ENCODE data around the gene ASAP3.

Gene ASAP3

DNA sequence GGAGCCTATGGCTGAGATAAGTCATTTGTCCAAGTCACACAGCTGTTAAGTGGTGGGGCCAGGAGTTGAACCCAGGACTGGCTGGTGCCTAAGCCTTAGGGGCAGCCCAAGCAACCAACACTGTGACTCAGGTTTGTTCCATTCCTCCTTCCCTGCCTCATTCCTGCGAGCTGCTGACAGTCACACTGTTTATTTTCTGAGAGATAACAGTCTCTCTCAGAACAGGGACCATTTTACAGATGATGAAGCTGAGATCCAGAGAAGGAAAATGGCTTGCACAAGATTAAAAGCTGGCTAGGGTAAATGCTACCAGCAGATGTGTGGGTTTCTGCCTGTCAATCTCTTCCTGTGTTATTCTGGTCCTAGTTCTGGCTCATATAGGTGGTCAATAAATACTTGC is 35.1 kb downstream of the ASAP3 start:
- peak; percentile 9 for DNase-seq (ENCODE audit: low read depth)

- DNase-seq (ENCODE audit: low read depth), result no peak
These were observed 37.2 kb downstream of the ASAP3 start for GRCh38 chr1:23446661-23447310.

- DNase-seq (ENCODE audit: low read depth), result no peak
These were observed 39.2 kb downstream of the ASAP3 start for GRCh38 chr1:23444596-23445390.

- peak; percentile 72 for DNase-seq (ENCODE audit: low read depth)
These were observed 39.9 kb downstream of the ASAP3 start for GRCh38 chr1:23444104-23444533.

GRCh38 chr1:23442751-23443150 is 41.2 kb downstream of the ASAP3 start:
- no peak for DNase-seq (ENCODE audit: low read depth)

DNA sequence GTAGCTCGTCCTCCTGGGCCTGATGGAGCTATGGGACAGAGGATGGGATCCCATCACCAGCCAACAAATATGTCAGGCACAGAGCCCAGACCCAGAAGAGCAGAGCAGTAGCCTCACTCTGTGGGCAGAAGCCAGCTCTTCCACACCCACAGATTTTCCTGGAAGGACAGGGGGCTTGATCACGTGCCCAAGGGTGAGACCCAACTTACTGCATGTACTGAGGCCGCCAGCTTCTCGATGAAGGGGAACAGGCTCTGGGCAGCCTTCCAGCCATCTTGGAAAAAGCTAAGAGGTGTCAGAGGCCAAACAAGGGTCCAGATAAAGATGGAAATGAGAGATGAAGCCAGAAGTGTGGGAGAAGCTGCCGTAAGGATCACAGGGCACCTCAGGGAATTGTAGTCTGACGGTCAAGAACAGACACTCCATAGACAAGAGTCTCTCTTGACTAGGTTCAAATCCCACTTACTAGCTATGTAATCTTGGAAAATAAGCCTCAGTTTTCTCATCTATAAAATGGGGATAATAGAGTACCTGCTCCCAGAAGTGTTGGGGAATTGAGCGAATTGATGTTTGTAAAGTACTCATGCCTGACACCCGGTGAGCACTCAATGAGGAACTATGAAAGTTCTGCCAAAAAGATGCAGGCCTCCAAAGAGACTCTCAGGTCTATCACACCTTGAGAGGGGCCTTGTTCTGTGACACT is 42.4 kb downstream of the ASAP3 start:
- DNase-seq (ENCODE audit: low read depth), result no peak

- no peak for DNase-seq (ENCODE audit: low read depth)
These were observed 45.4 kb downstream of the ASAP3 start for GRCh38 chr1:23438545-23438944.

- DNase-seq (ENCODE audit: low read depth), result no peak
These were observed 46.7 kb downstream of the ASAP3 start for GRCh38 chr1:23437355-23437664.

DNA sequence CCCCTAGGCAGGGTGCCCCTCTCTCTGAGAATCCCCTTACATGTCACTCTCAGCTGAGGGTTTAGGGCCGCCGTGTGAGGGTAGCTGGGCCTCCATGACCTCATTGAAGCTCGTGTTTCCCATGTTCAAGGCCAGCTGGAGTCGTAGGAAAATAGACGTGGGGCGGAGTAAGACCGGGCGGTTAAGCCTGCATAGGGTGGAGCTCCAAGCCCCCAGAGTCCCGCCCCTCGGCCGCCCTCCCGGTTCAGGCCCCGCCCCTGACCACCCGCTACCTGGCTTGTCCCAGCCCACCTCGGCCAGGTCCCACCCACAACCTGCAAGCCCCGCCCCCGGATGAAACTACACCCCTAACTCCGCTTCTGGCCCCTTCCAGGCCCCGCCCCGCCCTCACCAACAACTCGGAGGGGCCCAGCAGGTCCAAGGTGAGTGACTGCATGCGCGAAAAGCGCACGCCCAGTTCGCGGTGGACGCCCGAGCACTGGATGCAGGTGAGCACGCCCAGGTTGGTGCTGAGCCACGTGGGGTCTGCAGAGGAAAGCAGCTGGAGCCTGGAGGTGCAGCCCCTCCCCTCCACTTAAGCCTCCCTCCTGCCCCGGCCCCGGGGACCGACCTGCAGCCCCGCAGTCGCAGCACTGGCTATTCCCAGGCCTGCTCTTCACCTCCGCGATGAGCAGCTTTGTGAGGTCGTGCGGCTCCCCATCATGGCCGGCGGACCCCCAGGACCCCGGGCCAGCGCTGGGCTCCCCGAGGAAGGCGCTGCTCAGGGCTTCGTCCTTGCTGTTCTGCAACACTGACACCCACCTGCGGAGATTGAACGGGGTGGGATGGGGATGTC is 47.2 kb downstream of the ASAP3 start:
- DNase-seq (ENCODE audit: low read depth), result no peak

- DNase-seq (ENCODE audit: low read depth), result no peak
These were observed 49.7 kb downstream of the ASAP3 start for GRCh38 chr1:23434260-23434775.

- no peak for DNase-seq (ENCODE audit: low read depth)
These were observed 50.9 kb downstream of the ASAP3 start for GRCh38 chr1:23433122-23433521.

GRCh38 chr1:23431431-23431830 is 52.5 kb downstream of the ASAP3 start:
- no peak for DNase-seq (ENCODE audit: low read depth)

DNA sequence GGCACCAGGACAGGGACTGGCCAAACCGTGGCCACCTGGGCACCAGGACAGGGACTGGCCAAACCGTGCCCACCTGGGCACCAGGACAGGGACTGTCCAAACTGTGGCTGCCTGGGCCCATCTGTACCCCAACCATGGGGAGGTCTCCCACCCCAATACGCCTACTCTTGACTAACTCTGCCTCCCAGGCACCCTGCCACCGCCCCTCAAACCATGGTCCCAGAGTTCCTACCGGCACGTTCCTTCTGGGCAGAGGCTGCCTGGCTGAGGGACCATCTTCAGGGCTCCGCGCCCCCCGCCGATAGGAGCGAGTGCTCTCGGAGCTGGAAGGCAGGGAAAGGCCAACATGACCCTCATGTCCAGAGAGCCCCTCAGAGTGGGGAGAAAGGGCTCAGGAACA is 53.2 kb downstream of the ASAP3 start:
- DNase-seq (ENCODE audit: low read depth), result no peak

- peak; percentile 37 for DNase-seq (ENCODE audit: low read depth)
These were observed 55.7 kb downstream of the ASAP3 start for GRCh38 chr1:23428136-23428905.

DNA sequence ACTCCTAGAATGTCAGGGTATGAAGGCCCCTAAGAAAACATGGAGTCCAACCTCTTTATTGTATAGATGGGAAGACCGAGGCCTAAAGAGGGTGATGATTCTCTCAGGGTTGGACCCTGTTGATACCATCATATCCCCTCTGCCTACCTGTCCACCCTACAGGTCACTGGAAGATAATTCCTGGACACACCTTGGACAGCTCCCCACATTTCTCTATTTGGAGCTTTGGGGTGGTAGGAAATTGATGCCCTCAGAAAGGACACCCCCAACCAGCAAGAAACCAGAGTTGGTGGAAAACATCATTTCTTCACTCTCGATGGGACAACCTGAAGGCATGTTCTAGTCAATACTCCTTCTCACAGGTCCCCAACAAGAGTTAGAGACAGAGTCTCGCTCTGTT is 56.4 kb downstream of the ASAP3 start:
- no peak for DNase-seq (ENCODE audit: low read depth)

DNA sequence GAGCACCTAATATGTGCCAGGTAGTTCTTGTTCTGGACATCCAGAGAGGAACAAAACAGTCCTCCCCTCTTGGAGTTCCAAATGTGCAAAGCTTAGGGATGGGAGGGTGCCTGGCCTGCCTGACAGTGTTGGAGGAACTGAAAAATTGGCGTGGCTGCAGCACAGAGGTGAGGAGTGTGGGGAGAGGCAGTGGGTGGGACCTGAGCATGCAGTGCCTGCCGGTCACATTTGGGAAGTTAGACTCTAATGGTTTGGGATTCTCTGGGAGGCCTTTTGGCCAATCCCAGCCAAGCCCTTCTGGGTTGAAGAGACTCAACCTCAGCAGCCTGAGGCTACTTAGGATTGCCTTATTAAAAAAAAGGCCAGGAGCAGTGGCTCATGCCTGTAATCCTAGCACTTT is 57.2 kb downstream of the ASAP3 start:
- DNase-seq (ENCODE audit: low read depth), result no peak

DNA sequence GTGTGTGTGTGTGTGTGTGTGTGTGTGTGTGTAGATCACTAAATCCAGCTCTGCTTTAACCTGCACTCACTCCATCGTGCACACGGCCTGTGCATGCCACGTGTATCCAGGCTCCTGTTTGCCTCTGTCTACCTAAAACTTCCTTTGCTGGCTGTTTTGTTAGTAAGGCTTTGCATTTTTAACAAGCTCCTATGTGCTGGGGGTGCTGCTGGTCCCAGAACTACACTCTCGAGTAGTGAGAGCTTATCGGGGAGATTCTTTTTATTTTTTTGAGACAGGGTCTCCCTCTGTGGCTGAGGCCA is 58.8 kb downstream of the ASAP3 start:
- no peak for DNase-seq (ENCODE audit: low read depth)

GRCh38 chr1:23424293-23425192 is 59.4 kb downstream of the ASAP3 start, which contains the start of gene TCEA3:
TSS of gene TCEA3 (minus strand) at chr1:23424748. CDS start at chr1:23424633, 115 bp downstream.
- peak; percentile 55 for DNase-seq (ENCODE audit: low read depth)

DNA sequence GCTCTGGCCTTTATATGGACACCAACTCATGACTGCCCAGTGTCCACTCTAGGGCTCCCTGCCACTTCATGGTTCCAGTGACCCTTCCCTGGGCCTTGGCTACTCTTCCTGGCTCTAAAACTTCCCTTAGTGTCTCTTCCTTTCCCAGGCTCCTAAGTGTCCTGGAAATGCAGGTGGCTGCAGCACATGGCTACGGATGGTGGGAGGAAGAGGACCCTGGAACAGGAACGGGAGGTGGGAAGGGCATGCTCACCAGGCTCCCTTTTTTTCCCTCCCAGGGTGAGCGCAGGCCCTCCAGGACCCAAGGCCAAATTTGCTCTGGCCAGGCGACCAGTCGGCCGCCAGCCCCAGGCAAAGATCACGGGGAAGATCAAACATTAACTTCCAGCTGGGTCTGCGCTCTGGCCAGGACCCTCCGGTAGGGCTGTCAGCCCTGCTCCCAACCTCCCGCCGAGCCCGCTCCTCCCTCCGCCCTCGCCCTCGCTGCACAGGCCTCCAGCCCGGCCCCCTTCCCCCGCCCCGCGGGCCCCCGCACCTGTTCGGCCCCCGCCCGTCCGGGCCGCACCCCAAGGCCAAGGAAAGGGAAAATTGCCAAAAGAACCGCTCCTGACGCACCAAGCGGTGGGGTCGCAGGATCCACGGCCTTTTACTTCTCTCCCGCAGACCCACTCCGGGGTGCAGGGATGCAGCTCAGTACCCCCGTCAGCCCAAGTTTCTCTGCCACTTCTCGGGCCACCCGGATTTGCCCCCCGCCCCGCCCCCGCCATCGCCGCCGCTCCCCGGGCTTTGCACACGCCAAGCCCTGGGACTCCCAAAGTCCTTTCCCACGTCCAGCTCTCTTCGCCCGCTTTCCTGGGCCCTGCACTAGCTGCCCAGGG is 60.3 kb downstream of the ASAP3 start:
- peak; percentile 37 for DNase-seq (ENCODE audit: low read depth)

Measured in EH (cell line).